K562 (cell line): ENCODE results near the gene SPHKAP. TPM values are rescaled to one million over a fixed set of nuclear protein-coding genes. Genes with fewer than 3 reads are reported as not detected.

ENCODE experiments used
- ATAC-seq: fragments of 200-7000 bp; cut with Tn5 transposase; 3 replicates; pipeline ENCODE4 v1.9.1; 2020; ENCODE audit warnings: moderate library complexity
- BruUV-seq: library from RNA; stranded (reverse); fragments of 400-500 nt; replicated peaks from 2 replicates; lab custom pipeline; 2021; lab: Mats Ljungman, UMichigan
- CTCF ChIA-PET: fragments of 300-600 bp; formaldehyde crosslinking; extraction: SDS; loops from one replicate; lab custom pipeline; 2021; ENCODE audit warnings: low intra/inter-chr PET ratio; lab: Yijun Ruan, JAX
- POLR2A ChIA-PET: fragments of 300-600, 350-650 bp; sonication (Branson Sonifier 250); formaldehyde crosslinking; extraction: SDS; loops from one replicate; lab custom pipeline; 2021; ENCODE audit warnings: antibody characterized with exemption, inconsistent platforms; lab: Yijun Ruan, JAX
- DNase-seq, 4 experiments: peaks; one replicate each; pipeline versions ENCODE4 v3.0.0 to v3.0.0-alpha.2; 2011 to 2018; ENCODE audit warnings: low spot score in 3 of 4, mixed read lengths in 3 of 4; ENCODE audit errors: extremely low read depth in 1 of 4
- FAIRE-seq: peaks from 2 replicates; lab custom pipeline; 2011; peaks lifted over from hg19 to GRCh38; lab: Jason Lieb, UNC
- H2AFZ ChIP-seq: 2 replicates; pipeline ENCODE4 v1.6.0; 2011; ENCODE audit warnings: low read depth, low read length, control low read depth, inconsistent platforms
- H3K27ac ChIP-seq: fragments of 200-600 bp; 3 replicates; pipeline ENCODE4 v1.8.0; 2011; ENCODE audit warnings: low read depth, mild to moderate bottlenecking, control low read depth, inconsistent platforms, low read length, moderate library complexity, mixed read lengths; ENCODE audit errors: extremely low read depth
- H3K27me3 ChIP-seq, 2 experiments: fragments of 300-600 bp in 1 of 2; 2 replicates in 1 of 2; 3 replicates in 1 of 2; pipeline versions ENCODE4 v1.6.0 to v1.8.0; 2011; ENCODE audit warnings: inconsistent platforms in 2 of 2, low read length in 2 of 2, mild to moderate bottlenecking in 1 of 2, mixed read lengths in 1 of 2, moderate library complexity in 1 of 2; ENCODE audit not compliant: control insufficient read depth in 2 of 2, insufficient read depth in 2 of 2
- H3K36me3 ChIP-seq: fragments of 300-600 bp; 3 replicates; pipeline ENCODE4 v1.8.0; 2011; ENCODE audit warnings: mild to moderate bottlenecking, low read length, inconsistent platforms; ENCODE audit not compliant: control insufficient read depth, insufficient read depth
- H3K4me1 ChIP-seq, 2 experiments: fragments of 200-600 bp in 1 of 2; replicated peaks in 1 of 2; 2 replicates in 1 of 2; 3 replicates in 1 of 2; pipeline versions ENCODE4 v1.5.1 to v1.8.0; 2011; ENCODE audit warnings: inconsistent platforms in 2 of 2, low read length in 2 of 2, mild to moderate bottlenecking in 1 of 2, mixed read lengths in 1 of 2, moderate library complexity in 1 of 2; ENCODE audit not compliant: control insufficient read depth in 2 of 2, insufficient read depth in 2 of 2
- H3K4me2 ChIP-seq: 2 replicates; pipeline ENCODE4 v1.6.1; 2011; ENCODE audit warnings: low read length, control low read depth, inconsistent platforms, mixed read lengths; ENCODE audit not compliant: insufficient read depth
- H3K4me3 ChIP-seq: fragments of 200-600 bp; sonication (generic), shearing (Covaris generic); 2 replicates; pipeline ENCODE4 v1.5.1; 2016; ENCODE audit warnings: control low read depth, inconsistent platforms
- H3K79me2 ChIP-seq: fragments of 200-600 bp; 3 replicates; pipeline ENCODE4 v1.8.0; 2011; ENCODE audit warnings: low read length, inconsistent platforms; ENCODE audit not compliant: control insufficient read depth, insufficient read depth
- H3K9ac ChIP-seq, 2 experiments: 2 replicates each; pipeline versions ENCODE4 v1.6.0 to v1.6.1; 2011; ENCODE audit warnings: low read depth in 2 of 2, low read length in 2 of 2, control low read depth in 1 of 2, inconsistent platforms in 1 of 2, mild to moderate bottlenecking in 1 of 2, mixed read lengths in 1 of 2; ENCODE audit not compliant: insufficient read depth in 1 of 2
- H3K9me1 ChIP-seq: one replicate; pipeline ENCODE4 v1.6.0; 2011; ENCODE audit warnings: inconsistent platforms, mild to moderate bottlenecking, low read length, moderate library complexity; ENCODE audit not compliant: control insufficient read depth, insufficient read depth
- H3K9me3 ChIP-seq: replicated peaks from 2 replicates; pipeline ENCODE4 v1.5.1; 2011; ENCODE audit warnings: low read depth, low read length, inconsistent platforms; ENCODE audit not compliant: control insufficient read depth, insufficient read depth
- H4K20me1 ChIP-seq: replicated peaks from 2 replicates; pipeline ENCODE4 v1.6.1; 2011; ENCODE audit warnings: low read length, inconsistent platforms, mixed read lengths; ENCODE audit not compliant: control insufficient read depth, insufficient read depth
- BCL6 ChIP-seq: fragments of 250-450 bp; sonication (Bioruptor Pico); IDR thresholded peaks from 2 replicates; pipeline ENCODE4 v1.4.0; 2020
- CTBP1 ChIP-seq: fragments of 450-650 bp; IDR thresholded peaks from 2 replicates; pipeline ENCODE4 v1.6.1; 2016; ENCODE audit warnings: borderline replicate concordance
- ETV5 ChIP-seq: sonication (generic); formaldehyde crosslinking; IDR thresholded peaks from 2 replicates; pipeline ENCODE4 v1.4.0; 2020; ENCODE audit warnings: low read depth, mild to moderate bottlenecking, missing genetic modification reagents
- FOXK2 ChIP-seq, 2 experiments: fragments of 450-650 bp; IDR thresholded peaks in 1 of 2; conservative IDR thresholded peaks in 1 of 2; 2 replicates each; pipeline ENCODE4 v1.6.1; 2016; ENCODE audit warnings: low read depth in 2 of 2, mild to moderate bottlenecking in 1 of 2
- NR2C2 ChIP-seq, 2 experiments: fragments of 200-800 bp in 1 of 2; sonication (Bioruptor generic) in 1 of 2; sonication (generic) in 1 of 2; formaldehyde crosslinking in 1 of 2; IDR thresholded peaks; 2 replicates each; pipeline versions ENCODE4 v1.6.1 to v1.8.0; 2016 to 2022; ENCODE audit warnings: mild to moderate bottlenecking in 1 of 2, missing compliant biosample characterization in 1 of 2, missing genetic modification characterization in 1 of 2, missing genetic modification reagents in 1 of 2
- SMARCA4 ChIP-seq: fragments of 450-650 bp; IDR thresholded peaks from 2 replicates; pipeline ENCODE4 v1.6.1; 2016
- TFE3 ChIP-seq: fragments of 450-650 bp; formaldehyde crosslinking; IDR thresholded peaks from 2 replicates; pipeline ENCODE4 v1.4.0; 2020; ENCODE audit warnings: mild to moderate bottlenecking, mixed read lengths
- XRCC5 ChIP-seq: fragments of 200-400 bp; formaldehyde crosslinking; IDR thresholded peaks from 2 replicates; pipeline ENCODE4 v1.6.1; 2017; ENCODE audit warnings: low read depth, mild to moderate bottlenecking, low read length
- ZNF263 ChIP-seq: sonication (generic); formaldehyde crosslinking; IDR thresholded peaks from 2 replicates; pipeline ENCODE4 v1.8.0; 2022; ENCODE audit warnings: mild to moderate bottlenecking, missing genetic modification reagents, borderline replicate concordance
- ZNF347 ChIP-seq: fragments of 450-650 bp; formaldehyde crosslinking; IDR thresholded peaks from 2 replicates; pipeline ENCODE4 v1.4.0; 2020; ENCODE audit warnings: low read depth, mild to moderate bottlenecking, moderate library complexity
- WGBS: fragments of 100-300 bp; shearing (Covaris generic); methylation state at CpG from one replicate; pipeline ENCODE4 v1.1.6; 2016; ENCODE audit warnings: low coverage, mixed read lengths; ENCODE audit not compliant: insufficient coverage; ENCODE audit errors: missing lambda C conversion rate; 5-methylcytosine and 5-hydroxymethylcytosine counted together
- in situ Hi-C: fragments of 300-500 bp; cut with MboI; formaldehyde crosslinking; loops from 4 replicates; pipeline ENCODE4 v1.15.0; 2018; ENCODE audit warnings: inconsistent platforms, mixed read lengths
- intact Hi-C: fragments of 100-400 bp; cut with micrococcal nuclease; formaldehyde crosslinking; loops from 2 replicates; pipeline ENCODE4 v1.14.2; 2022
- polyA plus RNA-seq, 8 experiments: library from polyadenylated mRNA; depleted of rRNA in 4 of 8; stranded (reverse) in 5 of 8; unstranded in 3 of 8; fragments of >200 nt; fragmentation: Nextera tagmentation in 2 of 8; fragmentation: Illumina TruSeq in 1 of 8; extraction: Ambion mirVana in 2 of 8; extraction: Trizol in 1 of 8; gene quantifications; 2 replicates each; pipeline versions ENCODE4 v1.2.1 to v1.2.3, GENCODE V29; 2011 to 2014; ENCODE audit warnings: inconsistent platforms in 1 of 8, missing spikeins in 1 of 8
- total RNA-seq, 7 experiments: library from RNA; depleted of rRNA in 6 of 7; stranded (reverse); fragments of >200 nt in 6 of 7; fragmentation: Illumina TruSeq in 2 of 7; extraction: Trizol in 2 of 7; gene quantifications; 2 replicates each; pipeline versions ENCODE4 v1.2.1 to v1.2.3, GENCODE V29; 2011 to 2021; ENCODE audit warnings: low replicate concordance in 1 of 7

Gene SPHKAP
- total and polyA plus RNA-seq, 9 of the 15 experiments (the other 6 are each of a cell fraction or from before 2014, with no cell fraction given) = not detected

GRCh38 chr2:228135300-228135699 is 46.2 kb downstream of the SPHKAP start:
- no peak overlapping the region for H3K4me2 ChIP-seq
- ATAC-seq (no peak), FAIRE-seq (no peak), DNase-seq (no peak)
- no peaks in the 10 kb centered on the region for H3K4me1 ChIP-seq
- POLR2A ChIA-PET = no interaction called here
- intact Hi-C loops = no loop called here
- no peak overlapping the region for H3K9ac ChIP-seq
- H3K79me2 ChIP-seq = no peaks in the 10 kb centered on the region
- no peak overlapping the region for H2AFZ ChIP-seq
- no peak overlapping the region for H3K27ac ChIP-seq
- no peaks in the 10 kb centered on the region for H3K9me3 ChIP-seq
- no peaks in the 10 kb centered on the region for H4K20me1 ChIP-seq
- CTCF ChIA-PET = no interaction called here
- H3K36me3 ChIP-seq = no peaks in the 10 kb centered on the region
- H3K4me3 ChIP-seq = no peak overlapping the region
- WGBS = 0% methylated on average over 2 of the region's 2 CpGs
- no peaks in the 10 kb centered on the region for H3K27me3 ChIP-seq
- H3K9me1 ChIP-seq = no peaks in the 10 kb centered on the region
- in situ Hi-C loops = no loop called here
- no TSS peak for BruUV-seq
- TF ChIP-seq XRCC5 (no peak), BCL6 (CRISPR knock-in tag) (no peak), ZNF263 (CRISPR knock-in tag) (no peak), ZNF347 (CRISPR knock-in tag) (no peak), SMARCA4 (no peak), CTBP1 (no peak), NR2C2 (CRISPR knock-in tag; IDR thresholded peaks at IDR 0.05) (no peak), NR2C2 (tag; IDR thresholded peaks at IDR 0.05) (no peak), FOXK2 (conservative IDR thresholded peaks at IDR 0.05 in 1 of 2, IDR thresholded peaks at IDR 0.05 in 1 of 2; ENCODE audit: low read depth in 2 of 2) (no peak), ETV5 (no peak), TFE3 (CRISPR knock-in tag) (no peak)
